Lung (tissue), 16 donors: Measurements from ENCODE around the gene VPS33B. TPM values are rescaled to one million over a fixed set of nuclear protein-coding genes. Genes with fewer than 3 reads are reported as not detected.
A peak's percentile ranks its signal among the peaks of the same experiment; 100 is the strongest.

Source experiments
- ATAC-seq: fragments of 200-7000 bp; cut with Tn5 transposase; one replicate; pipeline ENCODE4 v1.9.1; 2020; ENCODE audit warnings: moderate number of reproducible peaks; ENCODE audit not compliant: insufficient read depth, low FRiP score
- DNase-seq, 3 donors: peaks; one replicate each; pipeline ENCODE4 v3.0.0-alpha.2; 2013 to 2017
- H3K27ac ChIP-seq, 2 donors: one replicate each; pipeline ENCODE4 v1.5.1; 2013; ENCODE audit warnings: mild to moderate bottlenecking in 2 of 2, moderate library complexity in 2 of 2, control low read depth in 1 of 2, inconsistent platforms in 1 of 2, low read depth in 1 of 2, low read length in 1 of 2
- H3K27me3 ChIP-seq, 3 donors: one replicate each; pipeline ENCODE4 v1.5.1; 2013; ENCODE audit warnings: low read length in 2 of 3; ENCODE audit not compliant: control insufficient read depth in 3 of 3, insufficient read depth in 3 of 3
- H3K36me3 ChIP-seq, 4 donors: one replicate each; pipeline ENCODE4 v1.5.1; 2013; ENCODE audit warnings: low read length in 4 of 4, mild to moderate bottlenecking in 1 of 4, moderate library complexity in 1 of 4; ENCODE audit not compliant: control insufficient read depth in 4 of 4, insufficient read depth in 4 of 4
- H3K4me1 ChIP-seq, 5 donors: one replicate each; pipeline ENCODE4 v1.5.1; 2013; ENCODE audit warnings: low read length in 5 of 5, mild to moderate bottlenecking in 2 of 5, moderate library complexity in 1 of 5; ENCODE audit not compliant: control insufficient read depth in 5 of 5, insufficient read depth in 5 of 5
- H3K4me3 ChIP-seq: one replicate; pipeline ENCODE4 v1.5.1; 2013; ENCODE audit warnings: mild to moderate bottlenecking, control low read depth, moderate library complexity
- H3K9ac ChIP-seq, 2 donors: one replicate each; pipeline ENCODE4 v1.5.1; 2013; ENCODE audit warnings: low read length in 2 of 2, control low read depth in 1 of 2; ENCODE audit not compliant: insufficient read depth in 1 of 2
- H3K9me3 ChIP-seq, 4 donors: one replicate each; pipeline ENCODE4 v1.5.1; 2013; ENCODE audit warnings: low read length in 3 of 4, mild to moderate bottlenecking in 1 of 4, moderate library complexity in 1 of 4; ENCODE audit not compliant: control insufficient read depth in 4 of 4, insufficient read depth in 3 of 4
- WGBS, 2 donors: extraction: QIAGEN DNeasy Blood & Tissue Kit; methylation state at CpG; one replicate each; pipeline ENCODE4 v1.1.7; 2013; 5-methylcytosine and 5-hydroxymethylcytosine counted together
- long read RNA-seq, 5 donors: transcript quantifications; one replicate each; lab custom pipeline, GENCODE V29; 2026
- polyA plus RNA-seq, 2 donors: library from polyadenylated mRNA; stranded (reverse); fragments of 200-250 nt; gene quantifications; one replicate each; pipeline ENCODE4 v1.2.1, GENCODE V29; 2013
- total RNA-seq, 2 donors: library from RNA; depleted of rRNA in 1 of 2; stranded (reverse); fragments of >200 nt in 1 of 2; gene quantifications; one replicate each; pipeline ENCODE4 v1.2.1, GENCODE V29; 2014 to 2021
- TF ChIP-seq, protein P1 (sequence below): IDR thresholded peaks from 2 replicates; pipeline ENCODE4 v1.5.1; 2012; ENCODE audit warnings: mild to moderate bottlenecking; ENCODE audit errors: control extremely low read depth, extremely low read depth
- donor health status: control.
- donor health status: control.
- donor health status: Bipolar disorder and iron deficiency.
- donor health status: healthy.
- donor health status: DM: yes; HTN: yes; CAD: no.

Gene VPS33B
- 10 to 100 TPM in 1 of 2 donors, 1 to 10 TPM in 1; 6.5 to 20.7 TPM for total RNA-seq
- 10 to 100 TPM; 11.4 to 14.2 TPM for polyA plus RNA-seq
- long read RNA-seq, donor 1, result 0 reads
- long read RNA-seq, donor 2, partial matches to known transcripts, result 0 of 3 reads
- long read RNA-seq, donor 2, other reads (novel, unspliced or antisense), result 0 of 3 reads
- long read RNA-seq, donor 3, result 0 reads
- long read RNA-seq, donor 4, partial matches to known transcripts, result 0 of 1 reads
- long read RNA-seq, donor 4, other reads (novel, unspliced or antisense), result 0 of 1 reads
- long read RNA-seq, donor 5, partial matches to known transcripts, result 0 of 2 reads
- long read RNA-seq, donor 5, other reads (novel, unspliced or antisense), result 0 of 2 reads

GRCh38 chr15:91022075-91022831 lies at the start of gene VPS33B:
Gene VPS33B, minus strand, starts transcription at chr15:91022594. Its CDS starts 345 bp downstream, at chr15:91022249.
- H3K27ac ChIP-seq, result peak within 1 kb of the TSS; percentile 5 to 71
- DNase-seq, result peak; percentile 88 to 94 (median 91)
- peaks cover 0 to 15% (median 6%) of the 10 kb centered on the region in 5 donors for H3K4me1 ChIP-seq
- H3K27me3 ChIP-seq, result no peaks in the 10 kb centered on the region
- H3K4me3 ChIP-seq, result peak within 1 kb of the TSS; percentile 91
- TF ChIP-seq, protein P1, sequence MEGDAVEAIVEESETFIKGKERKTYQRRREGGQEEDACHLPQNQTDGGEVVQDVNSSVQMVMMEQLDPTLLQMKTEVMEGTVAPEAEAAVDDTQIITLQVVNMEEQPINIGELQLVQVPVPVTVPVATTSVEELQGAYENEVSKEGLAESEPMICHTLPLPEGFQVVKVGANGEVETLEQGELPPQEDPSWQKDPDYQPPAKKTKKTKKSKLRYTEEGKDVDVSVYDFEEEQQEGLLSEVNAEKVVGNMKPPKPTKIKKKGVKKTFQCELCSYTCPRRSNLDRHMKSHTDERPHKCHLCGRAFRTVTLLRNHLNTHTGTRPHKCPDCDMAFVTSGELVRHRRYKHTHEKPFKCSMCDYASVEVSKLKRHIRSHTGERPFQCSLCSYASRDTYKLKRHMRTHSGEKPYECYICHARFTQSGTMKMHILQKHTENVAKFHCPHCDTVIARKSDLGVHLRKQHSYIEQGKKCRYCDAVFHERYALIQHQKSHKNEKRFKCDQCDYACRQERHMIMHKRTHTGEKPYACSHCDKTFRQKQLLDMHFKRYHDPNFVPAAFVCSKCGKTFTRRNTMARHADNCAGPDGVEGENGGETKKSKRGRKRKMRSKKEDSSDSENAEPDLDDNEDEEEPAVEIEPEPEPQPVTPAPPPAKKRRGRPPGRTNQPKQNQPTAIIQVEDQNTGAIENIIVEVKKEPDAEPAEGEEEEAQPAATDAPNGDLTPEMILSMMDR, result no peak
- 0% methylated on average over 46 to 48 of the region's 48 CpGs for WGBS, 2 donors
- ATAC-seq, result peak; percentile 94
- H3K9me3 ChIP-seq, result no peaks in the 10 kb centered on the region
- H3K36me3 ChIP-seq, result peaks cover 0 to 9% (median 0%) of the 10 kb centered on the region in 4 donors
- H3K9ac ChIP-seq, result peak within 1 kb of the TSS; percentile 72 to 88

DNA sequence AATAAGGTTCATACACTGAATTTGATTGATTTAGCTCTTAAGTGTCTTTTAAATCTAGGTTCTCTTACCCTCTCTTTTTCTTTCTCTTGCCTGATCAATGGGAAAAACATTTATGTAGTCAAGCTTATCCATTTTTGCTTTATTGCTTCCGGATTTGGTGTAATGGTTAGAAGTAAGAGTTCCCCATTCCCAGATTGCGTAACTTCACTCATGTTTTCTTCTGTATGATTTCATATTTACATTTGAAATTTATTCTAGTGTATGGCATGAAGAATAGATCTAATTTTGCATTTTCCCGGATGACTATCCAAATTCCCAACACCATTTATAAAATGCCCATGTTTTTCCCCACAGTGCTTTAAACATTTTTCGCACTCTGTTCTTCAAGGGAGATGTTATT lies 49.8 kb upstream of the VPS33B start:
- DNase-seq (no peak), ATAC-seq (no peak)
- Histone ChIP-seq H3K9me3 (peaks cover 0 to 3% (median 0%) of the 10 kb centered on the region in 4 donors), H3K27me3 (peaks cover 0 to 2% (median 0%) of the 10 kb centered on the region in 3 donors), H3K36me3 (no peaks in the 10 kb centered on the region), H3K9ac (no peak overlapping the region), H3K27ac (no peak overlapping the region), H3K4me3 (no peak overlapping the region), H3K4me1 (peaks cover 0 to 2% (median 0%) of the 10 kb centered on the region in 5 donors)
- TF ChIP-seq, protein P1, result no peak
- WGBS, 2 donors, result 86 to 87% methylated on average over 4 of the region's 4 CpGs

DNA sequence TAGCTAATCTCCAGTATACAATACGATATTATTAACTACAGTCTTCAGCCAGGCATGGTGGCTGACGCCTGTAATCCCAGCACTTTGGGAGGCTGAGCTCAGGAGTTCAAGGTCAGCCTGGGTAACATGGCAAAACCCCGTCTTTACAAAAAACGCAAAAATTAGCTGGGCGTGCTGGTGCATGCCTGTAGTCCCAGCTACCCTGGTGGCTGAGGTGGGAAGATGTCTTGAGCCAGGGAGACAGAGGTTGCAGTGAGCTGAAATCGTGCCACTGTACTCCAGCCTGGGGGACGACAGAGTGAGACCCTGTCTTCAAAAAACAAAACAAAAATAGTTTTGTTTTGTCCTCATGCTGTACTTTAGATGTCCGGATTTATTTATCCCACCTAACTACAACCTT lies 48.5 kb upstream of the VPS33B start:
- H3K4me1 ChIP-seq, result peaks cover 0 to 2% (median 0%) of the 10 kb centered on the region in 5 donors

More for the DNA sequence above, 48.5 kb upstream of the VPS33B start:
- 83 to 90% methylated on average over 8 of the region's 8 CpGs for WGBS, 2 donors
- no peak overlapping the region for H3K27ac ChIP-seq
- H3K4me3 ChIP-seq, result no peak overlapping the region
- peaks cover 0 to 3% (median 0%) of the 10 kb centered on the region in 4 donors for H3K9me3 ChIP-seq
- no peak for ATAC-seq
- DNase-seq, result no peak
- H3K27me3 ChIP-seq, result peaks cover 0 to 2% (median 0%) of the 10 kb centered on the region in 3 donors
- H3K36me3 ChIP-seq, result no peaks in the 10 kb centered on the region
- no peak overlapping the region for H3K9ac ChIP-seq
- TF ChIP-seq, protein P1, result no peak
